ENCODE measurements around the gene SLC25A15.
"Not testable (repeated sequence)": the region's sequence is repeated elsewhere in the genome, so short reads cannot be mapped to it uniquely, and the experiment has no call there.

The SLC25A15 gene

DNA sequence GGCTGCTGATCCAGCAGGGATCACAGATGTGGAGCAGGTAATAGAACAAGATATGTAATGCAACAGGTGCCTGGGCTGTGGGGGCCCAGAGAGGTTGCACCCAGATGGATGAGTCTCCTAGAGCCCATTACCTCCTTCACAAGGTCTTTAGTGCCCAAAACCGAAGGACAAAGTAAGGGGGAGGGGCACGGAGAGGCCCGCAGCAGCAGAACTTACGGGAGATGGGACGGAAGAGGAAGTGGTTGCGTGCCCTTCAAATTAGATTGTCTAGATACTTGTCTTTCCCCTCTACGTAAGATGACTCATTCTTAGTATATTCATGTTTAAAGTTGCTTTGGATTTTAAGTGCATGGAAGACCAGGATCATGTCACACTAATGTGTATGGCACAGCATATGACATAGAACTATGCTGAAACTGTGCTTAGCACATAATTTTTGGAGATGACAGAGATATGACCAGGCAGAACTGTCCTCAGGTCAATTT is 12.7 kb upstream of the SLC25A15 start:
- DNase-seq (peak; percentile 61 to 76), ATAC-seq (peak; percentile 93)
- Mint-ChIP-seq H3K9me3 (no peaks in the 10 kb centered on the region), H3K4me1 (peaks cover 38% of the 10 kb centered on the region), H3K4me3 (peak overlapping the region; percentile 85 to 91), H3K27ac (peak overlapping the region; percentile 97 to 98), H3K27me3 (no peaks in the 10 kb centered on the region)

GRCh38 chr13:40777166-40777808 is 12.1 kb upstream of the SLC25A15 start:
- no peaks in the 10 kb centered on the region for H3K9me3 Mint-ChIP-seq
- H3K27me3 Mint-ChIP-seq: no peaks in the 10 kb centered on the region
- peaks cover 38% of the 10 kb centered on the region for H3K4me1 Mint-ChIP-seq
- peak; percentile 84 for ATAC-seq
- DNase-seq: peak; percentile 56 to 59
- peak overlapping the region; percentile 97 to 98 for H3K27ac Mint-ChIP-seq
- peak overlapping the region; percentile 85 to 91 for H3K4me3 Mint-ChIP-seq

- no peaks in the 10 kb centered on the region for H3K9me3 Mint-ChIP-seq
- H3K4me3 Mint-ChIP-seq: peak overlapping the region in 1 of 2 donors; percentile 1
- no peaks in the 10 kb centered on the region for H3K27me3 Mint-ChIP-seq
- peak overlapping the region in 1 of 2 donors; percentile 97 for H3K27ac Mint-ChIP-seq
- no peak for DNase-seq
- no peak for ATAC-seq
- H3K4me1 Mint-ChIP-seq: peaks cover 38% of the 10 kb centered on the region
Measured at GRCh38 chr13:40777809-40778175, 11.6 kb upstream of the SLC25A15 start.

GRCh38 chr13:40779049-40779448 is 10.4 kb upstream of the SLC25A15 start:
- no peaks in the 10 kb centered on the region for H3K9me3 Mint-ChIP-seq
- DNase-seq: no peak
- H3K27ac Mint-ChIP-seq: peak overlapping the region in 1 of 2 donors; percentile 79
- H3K27me3 Mint-ChIP-seq: no peaks in the 10 kb centered on the region
- peaks cover 38% of the 10 kb centered on the region for H3K4me1 Mint-ChIP-seq
- ATAC-seq: no peak
- no peak overlapping the region for H3K4me3 Mint-ChIP-seq

- H3K27ac Mint-ChIP-seq: peak overlapping the region in 1 of 2 donors; percentile 23
- no peak overlapping the region for H3K4me3 Mint-ChIP-seq
- no peak for DNase-seq
- H3K9me3 Mint-ChIP-seq: no peaks in the 10 kb centered on the region
- H3K4me1 Mint-ChIP-seq: peaks cover 38% of the 10 kb centered on the region
- H3K27me3 Mint-ChIP-seq: no peaks in the 10 kb centered on the region
- no peak for ATAC-seq
Measured at GRCh38 chr13:40779796-40780285, 9.6 kb upstream of the SLC25A15 start.

DNA sequence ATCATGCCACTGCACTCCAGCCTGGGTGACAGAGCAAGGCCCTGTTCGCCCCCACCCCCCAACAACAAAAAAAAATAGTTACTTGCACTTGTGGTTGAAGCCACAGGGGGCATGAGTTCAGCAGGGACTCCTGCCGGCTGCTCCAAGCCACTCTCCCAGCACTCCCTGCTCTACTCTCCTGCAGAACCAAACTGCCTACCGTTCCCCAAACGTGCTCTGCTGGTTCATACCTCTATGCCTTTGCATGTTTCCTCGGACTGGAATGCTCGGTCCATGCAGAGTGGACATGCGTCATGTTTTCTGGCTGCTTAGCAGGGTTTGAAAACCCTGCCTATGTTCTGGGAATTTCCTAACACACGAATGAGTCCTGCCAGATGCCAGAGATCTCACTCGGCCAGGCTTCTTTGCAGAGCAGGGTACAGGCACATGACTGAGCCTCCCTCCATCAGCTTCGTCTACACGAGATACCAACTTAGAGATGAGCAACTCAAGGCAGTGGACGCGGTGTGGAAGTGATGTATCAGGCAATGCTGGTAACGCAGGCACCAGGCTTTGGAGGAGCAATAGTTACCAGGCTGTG is 8.5 kb upstream of the SLC25A15 start:
- no peaks in the 10 kb centered on the region for H3K27me3 Mint-ChIP-seq
- H3K27ac Mint-ChIP-seq: no peak overlapping the region
- DNase-seq (no peak), ATAC-seq (no peak)
- no peaks in the 10 kb centered on the region for H3K9me3 Mint-ChIP-seq
- peaks cover 34% of the 10 kb centered on the region for H3K4me1 Mint-ChIP-seq
- no peak overlapping the region for H3K4me3 Mint-ChIP-seq

- Mint-ChIP-seq H3K27ac (no peak overlapping the region), H3K9me3 (no peaks in the 10 kb centered on the region), H3K27me3 (no peaks in the 10 kb centered on the region), H3K4me1 (peaks cover 34% of the 10 kb centered on the region), H3K4me3 (no peak overlapping the region)
- ATAC-seq (no peak), DNase-seq (no peak)
Measured at GRCh38 chr13:40781717-40782116, 7.7 kb upstream of the SLC25A15 start.

- not testable (repeated sequence) for H3K9me3 Mint-ChIP-seq, ATAC-seq, H3K27ac Mint-ChIP-seq, H3K27me3 Mint-ChIP-seq, H3K4me3 Mint-ChIP-seq, DNase-seq
- H3K4me1 Mint-ChIP-seq: peaks cover 34% of the 10 kb centered on the region
Measured at GRCh38 chr13:40782971-40783370, 6.4 kb upstream of the SLC25A15 start.

DNA sequence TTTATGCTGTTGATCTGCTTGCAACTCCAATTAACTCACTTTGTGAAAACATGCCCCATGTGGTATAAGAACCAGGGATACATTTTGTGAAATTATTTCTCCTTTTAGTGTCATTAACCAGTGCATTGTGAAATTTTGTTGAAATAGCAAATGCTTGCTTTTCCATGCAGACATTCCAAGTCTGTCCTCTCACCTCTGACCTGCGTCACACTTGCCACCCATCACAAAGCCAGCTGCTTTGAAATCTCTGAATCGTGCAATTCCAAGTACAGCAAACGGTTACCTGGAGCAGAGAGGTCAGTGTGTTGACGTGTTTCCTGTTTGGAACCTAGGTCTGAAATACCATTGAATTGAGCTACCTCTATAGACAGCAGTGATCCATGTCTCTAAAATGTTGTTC is 4.9 kb upstream of the SLC25A15 start:
- ATAC-seq: no peak
- no peak overlapping the region for H3K4me3 Mint-ChIP-seq
- DNase-seq: no peak
- no peaks in the 10 kb centered on the region for H3K27me3 Mint-ChIP-seq
- no peaks in the 10 kb centered on the region for H3K9me3 Mint-ChIP-seq
- no peak overlapping the region for H3K27ac Mint-ChIP-seq
- H3K4me1 Mint-ChIP-seq: peaks cover 27% of the 10 kb centered on the region

DNA sequence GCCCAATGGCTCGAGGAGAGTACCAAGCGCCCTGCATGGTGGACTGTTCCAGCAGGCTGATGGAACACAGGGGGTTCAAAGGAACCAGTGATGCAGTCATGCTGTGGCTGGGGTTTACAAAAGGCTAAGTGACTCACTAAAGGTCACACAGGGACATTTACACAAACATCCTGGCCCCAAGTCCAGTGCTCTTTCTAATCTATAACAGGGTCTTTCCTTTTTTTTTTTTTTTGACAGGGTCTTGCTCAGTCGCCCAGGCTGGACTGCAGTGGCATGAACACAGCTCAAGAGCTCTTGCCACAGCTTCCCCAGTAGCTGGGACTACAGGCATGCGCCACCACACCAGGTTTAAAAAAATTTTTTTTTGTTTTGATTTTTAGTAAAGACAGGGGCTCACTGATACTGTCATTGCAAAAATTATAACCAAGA is 2.8 kb upstream of the SLC25A15 start:
- Mint-ChIP-seq H3K4me3 (peak overlapping the region; percentile 12 to 25), H3K9me3 (no peaks in the 10 kb centered on the region), H3K27ac (peak overlapping the region; percentile 42 to 64), H3K27me3 (no peaks in the 10 kb centered on the region), H3K4me1 (peaks cover 23% of the 10 kb centered on the region)
- peak; percentile 62 for ATAC-seq
- DNase-seq: peak; percentile 11 to 33

DNA sequence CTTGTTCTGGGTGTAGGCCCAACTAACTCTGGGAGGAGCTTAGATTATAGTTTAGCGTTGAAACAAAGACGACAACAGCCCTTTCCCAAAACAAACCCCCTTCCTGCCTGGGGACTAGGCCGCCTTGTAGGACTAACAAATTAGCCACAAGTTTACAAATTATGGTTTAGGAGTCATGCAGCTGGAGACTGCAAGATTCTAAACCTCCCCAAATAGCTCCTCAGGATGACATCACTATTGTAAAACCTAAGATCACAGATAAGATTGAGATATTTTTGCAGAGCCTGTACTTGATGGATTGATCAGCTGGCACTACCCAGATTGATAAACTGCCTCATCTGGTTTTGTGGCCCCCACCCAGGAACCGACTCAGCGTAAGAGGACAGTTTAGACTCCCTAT is 2.3 kb upstream of the SLC25A15 start:
- Mint-ChIP-seq H3K27ac (peak overlapping the region in 1 of 2 donors; percentile 64), H3K4me3 (peak overlapping the region; percentile 42 to 45), H3K9me3 (no peaks in the 10 kb centered on the region), H3K27me3 (no peaks in the 10 kb centered on the region), H3K4me1 (peaks cover 28% of the 10 kb centered on the region)
- no peak for ATAC-seq
- DNase-seq: no peak

GRCh38 chr13:40788540-40789274 is 704 bp upstream of the SLC25A15 start:
- H3K27me3 Mint-ChIP-seq, H3K9me3 Mint-ChIP-seq, ATAC-seq: not testable (repeated sequence)
- DNase-seq: peak in 1 of 2 donors; percentile 20
- H3K4me1 Mint-ChIP-seq: peaks cover 36% of the 10 kb centered on the region
- peak overlapping the region; percentile 79 to 85 for H3K4me3 Mint-ChIP-seq
- H3K27ac Mint-ChIP-seq: peak overlapping the region; percentile 95

DNA sequence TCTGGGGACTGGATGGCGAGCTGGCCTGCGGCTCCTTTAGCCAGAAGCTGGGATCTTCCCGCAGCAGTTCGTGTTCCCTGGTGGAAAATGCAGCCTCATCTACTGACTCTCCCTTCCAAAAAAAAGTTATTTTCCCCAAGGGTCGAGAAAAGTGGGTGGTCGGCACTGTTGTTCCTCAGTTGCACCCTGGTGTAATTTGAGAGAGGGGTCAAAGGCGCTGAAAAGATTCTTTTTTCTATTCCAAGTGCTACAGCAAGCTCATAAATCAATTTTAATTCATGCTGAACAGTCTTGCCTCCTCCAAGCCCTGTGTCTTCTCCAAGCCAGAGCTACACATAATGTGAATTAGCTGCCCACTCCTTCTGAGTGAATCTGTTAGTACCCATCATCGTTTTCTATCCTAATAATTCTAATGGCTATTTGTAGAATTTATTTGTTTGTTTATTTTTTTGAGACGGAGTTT is 774 bp downstream of the SLC25A15 start:
- no peak for DNase-seq
- H3K9me3 Mint-ChIP-seq: no peaks in the 10 kb centered on the region
- H3K27me3 Mint-ChIP-seq: no peaks in the 10 kb centered on the region
- no peak overlapping the region for H3K27ac Mint-ChIP-seq
- no peak for ATAC-seq
- H3K4me1 Mint-ChIP-seq: peaks cover 51% of the 10 kb centered on the region
- peak overlapping the region; percentile 67 to 78 for H3K4me3 Mint-ChIP-seq

DNA sequence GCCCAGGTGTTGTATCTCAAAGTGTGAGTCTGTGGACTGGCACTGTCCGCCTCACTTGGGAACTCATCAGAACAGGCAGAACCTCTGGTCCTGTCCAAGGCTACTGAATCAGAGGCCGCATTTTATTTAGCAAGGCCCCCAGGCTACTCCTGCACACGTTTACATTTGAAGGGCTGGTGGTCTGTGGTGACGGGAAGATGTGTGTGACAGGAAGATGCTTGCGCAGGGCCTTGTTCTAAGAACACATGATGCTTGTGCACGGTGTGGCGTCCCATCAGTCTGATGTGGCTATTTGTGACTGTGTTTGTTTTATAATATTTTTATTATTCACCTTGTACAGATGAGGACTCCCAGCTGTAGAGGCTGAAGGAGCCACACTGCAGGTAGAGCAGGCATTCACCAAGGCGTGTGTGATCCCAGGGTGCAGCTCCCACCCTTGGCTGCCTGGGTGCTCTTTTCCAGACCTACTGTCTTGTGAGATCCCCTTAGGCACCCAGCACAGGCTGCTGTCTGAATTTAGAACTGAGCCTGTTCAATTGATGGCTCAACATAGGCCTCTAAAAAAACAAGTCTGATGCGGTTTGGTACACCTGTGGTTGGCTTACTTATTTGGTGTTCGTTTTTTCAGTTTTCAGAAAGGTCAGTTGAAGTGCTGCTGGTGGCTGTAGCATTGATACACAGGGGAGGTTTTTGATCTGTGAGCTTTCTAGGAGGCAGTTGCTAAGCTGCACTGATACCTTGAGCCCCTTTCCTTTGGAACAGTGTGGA is 3.1 kb downstream of the SLC25A15 start:
- ATAC-seq (no peak), DNase-seq (no peak)
- H3K4me3 Mint-ChIP-seq: no peak overlapping the region
- no peaks in the 10 kb centered on the region for H3K27me3 Mint-ChIP-seq
- H3K27ac Mint-ChIP-seq: no peak overlapping the region
- H3K9me3 Mint-ChIP-seq: no peaks in the 10 kb centered on the region
- H3K4me1 Mint-ChIP-seq: peaks cover 46% of the 10 kb centered on the region

DNA sequence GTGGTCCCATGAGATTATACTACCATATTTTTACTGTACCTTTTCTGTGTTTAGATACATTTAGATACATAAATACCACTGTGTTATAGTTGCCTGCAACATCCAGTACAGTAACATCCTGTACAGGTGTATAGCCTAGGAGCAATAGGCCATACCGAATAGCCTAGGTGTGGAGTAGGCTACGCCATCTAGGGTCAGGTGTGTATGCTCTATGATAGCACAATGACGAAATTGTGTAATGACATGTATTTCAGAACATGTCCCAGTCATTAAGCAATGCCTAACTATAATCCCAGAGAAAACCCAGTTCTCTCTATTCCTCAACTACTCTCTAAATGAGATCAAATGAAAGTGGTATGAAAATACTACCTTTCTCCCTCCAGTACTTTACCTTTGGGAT is 3.9 kb downstream of the SLC25A15 start:
- no peaks in the 10 kb centered on the region for H3K27me3 Mint-ChIP-seq
- ATAC-seq: no peak
- no peaks in the 10 kb centered on the region for H3K9me3 Mint-ChIP-seq
- no peak overlapping the region for H3K4me3 Mint-ChIP-seq
- H3K4me1 Mint-ChIP-seq: peaks cover 40% of the 10 kb centered on the region
- no peak overlapping the region for H3K27ac Mint-ChIP-seq
- no peak for DNase-seq

Measured in stimulated activated naive CD8-positive, alpha-beta T cell treated with anti-CD3 and anti-CD28 coated beads, Interleukin-15, amount 100 ng/mL, for 72 hours (primary cell).